CD4-positive, alpha-beta T cell treated with Interleukin-2 at 100 ng/mL for 4 hours (primary cell): Measurements from ENCODE around the gene MAN2B2.
"Not testable (repeated sequence)": the region's sequence is repeated elsewhere in the genome, so short reads cannot be mapped to it uniquely, and the experiment has no call there.

Experiments
- DNase-seq: peaks from one replicate; pipeline ENCODE4 v3.0.0-alpha.2; 2020; ENCODE audit warnings: low spot score

Gene MAN2B2

DNA sequence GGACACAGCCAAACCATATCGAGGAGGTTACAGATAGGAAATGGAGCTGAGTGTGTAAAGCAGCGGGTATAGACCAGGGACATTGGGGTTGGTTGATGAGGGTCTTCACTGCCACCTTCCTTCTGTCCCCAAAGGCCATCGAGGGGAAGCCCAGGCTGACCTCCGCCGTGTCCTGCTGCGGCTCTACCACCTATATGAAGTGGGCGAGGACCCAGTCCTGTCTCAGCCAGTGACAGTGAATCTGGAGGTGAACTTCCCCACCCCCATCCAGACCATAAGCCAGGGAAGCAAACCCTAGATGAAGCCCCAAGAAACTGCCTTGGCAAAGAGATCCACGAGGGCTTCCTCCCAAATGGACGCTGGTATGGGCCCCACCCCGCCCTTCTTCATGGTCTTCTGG, 42.3 kb downstream of the MAN2B2 start:
- DNase-seq: no peak

GRCh38 chr4:6618386-6619115, 43.6 kb downstream of the MAN2B2 start:
- no peak for DNase-seq

DNA sequence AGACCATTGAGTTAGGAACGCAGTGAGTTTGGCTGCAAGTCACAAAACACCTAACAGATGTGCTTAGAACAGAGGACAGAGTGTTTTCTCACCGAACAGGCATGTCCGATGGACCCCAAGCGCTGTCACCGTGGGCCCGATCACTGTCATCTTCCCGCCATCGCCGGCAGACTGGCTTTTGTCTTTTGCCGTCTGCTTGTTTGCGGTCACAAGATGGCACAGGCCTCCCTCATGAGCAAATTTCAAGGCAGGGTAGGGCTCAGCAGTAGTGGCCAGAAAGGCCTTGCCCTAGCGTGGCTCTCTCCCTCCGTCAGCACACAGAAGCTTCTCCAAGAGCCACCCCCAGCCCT, 44.1 kb downstream of the MAN2B2 start:
- DNase-seq: no peak

DNA sequence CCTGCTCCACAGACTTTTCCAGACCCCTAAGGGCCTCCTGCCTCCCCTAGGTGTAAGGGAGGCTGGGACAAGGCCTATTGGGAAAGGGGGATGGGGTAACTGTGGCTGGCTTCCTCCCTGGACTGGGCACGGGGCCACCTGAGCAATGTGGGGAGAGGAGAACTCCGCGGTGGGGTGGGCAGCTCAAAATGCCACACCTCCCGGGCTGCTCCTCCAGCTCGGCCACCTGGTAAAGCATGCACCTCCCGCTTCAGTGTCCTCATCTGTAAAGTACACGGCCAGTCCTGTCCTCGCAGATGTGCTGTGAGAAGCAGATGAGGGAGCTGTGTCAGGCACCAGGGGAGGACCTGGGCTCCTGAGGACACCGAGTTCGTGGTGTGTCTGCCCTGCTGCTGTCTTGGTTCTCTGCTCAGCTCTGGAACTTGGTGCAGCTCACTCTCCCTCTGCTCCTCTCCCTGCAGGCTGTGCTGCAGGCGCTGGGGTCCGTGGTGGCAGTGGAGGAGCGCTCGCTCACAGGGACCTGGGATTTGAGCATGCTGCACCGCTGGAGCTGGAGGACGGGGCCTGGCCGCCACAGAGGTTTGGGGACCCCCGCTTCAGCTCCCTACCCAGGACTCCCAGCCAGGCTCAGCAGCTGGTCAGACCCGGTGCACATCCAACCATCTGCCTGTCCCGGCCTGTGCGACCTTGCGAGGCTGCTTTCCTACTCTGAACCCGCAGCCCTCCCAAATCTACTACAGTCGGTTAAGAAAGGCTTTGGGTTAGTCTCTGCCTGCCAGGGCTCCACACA, 44.7 kb downstream of the MAN2B2 start:
- no peak for DNase-seq

DNA sequence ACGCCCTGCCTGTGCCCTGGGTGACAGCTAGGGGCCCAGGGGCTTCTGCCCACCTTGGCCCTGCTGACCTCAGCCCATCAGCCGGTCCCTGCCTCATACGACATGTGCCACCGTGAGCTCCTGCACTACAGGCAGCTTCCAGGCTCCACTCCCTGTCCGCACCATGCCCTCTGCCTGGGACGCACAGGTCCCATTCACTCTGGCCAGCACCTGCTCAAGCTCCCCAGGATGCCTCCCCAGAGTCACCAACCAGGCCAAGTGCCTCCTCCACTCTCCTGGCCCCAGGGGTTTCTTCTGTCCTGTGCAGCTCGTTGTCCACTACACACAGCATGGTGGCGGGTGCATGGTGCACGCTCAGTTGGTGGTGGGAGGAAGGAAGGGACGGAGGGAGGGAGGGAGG, 45.3 kb downstream of the MAN2B2 start:
- DNase-seq: no peak

DNA sequence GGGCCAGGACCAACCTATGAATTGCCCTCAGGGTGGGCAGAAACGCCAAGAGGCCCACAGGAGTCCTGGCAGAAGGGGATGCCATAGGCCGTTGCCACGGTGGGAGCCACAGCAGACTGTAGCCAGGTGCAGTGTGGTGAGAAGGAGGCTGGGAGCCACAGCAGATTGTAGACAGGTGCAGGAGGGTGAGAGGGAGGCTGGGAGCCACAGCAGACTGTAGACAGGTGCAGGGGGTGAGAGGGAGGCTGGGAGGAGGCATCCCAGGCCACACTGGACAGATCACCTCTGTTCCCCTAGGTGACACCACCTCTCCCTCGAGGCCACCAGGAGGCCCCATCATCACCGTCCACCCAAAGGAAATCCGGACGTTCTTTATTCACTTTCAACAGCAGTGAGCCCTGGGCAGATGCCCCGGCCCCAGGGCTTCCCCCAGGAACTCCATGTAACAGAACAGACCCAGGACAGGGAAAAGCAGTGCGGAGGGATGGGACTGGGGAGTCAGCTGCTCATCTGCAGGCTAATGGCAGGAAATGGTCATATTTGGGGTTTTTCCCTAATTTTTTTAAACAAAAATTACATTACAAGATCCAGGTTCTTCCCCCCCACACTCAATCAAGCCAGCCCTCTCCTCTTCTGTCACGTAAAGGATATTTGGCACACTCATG, 46.0 kb downstream of the MAN2B2 start:
- DNase-seq: no peak

- no peak for DNase-seq
Observed at GRCh38 chr4:6621556-6621927, 46.6 kb downstream of the MAN2B2 start.

GRCh38 chr4:6622744-6623143, 47.8 kb downstream of the MAN2B2 start:
- no peak for DNase-seq

DNA sequence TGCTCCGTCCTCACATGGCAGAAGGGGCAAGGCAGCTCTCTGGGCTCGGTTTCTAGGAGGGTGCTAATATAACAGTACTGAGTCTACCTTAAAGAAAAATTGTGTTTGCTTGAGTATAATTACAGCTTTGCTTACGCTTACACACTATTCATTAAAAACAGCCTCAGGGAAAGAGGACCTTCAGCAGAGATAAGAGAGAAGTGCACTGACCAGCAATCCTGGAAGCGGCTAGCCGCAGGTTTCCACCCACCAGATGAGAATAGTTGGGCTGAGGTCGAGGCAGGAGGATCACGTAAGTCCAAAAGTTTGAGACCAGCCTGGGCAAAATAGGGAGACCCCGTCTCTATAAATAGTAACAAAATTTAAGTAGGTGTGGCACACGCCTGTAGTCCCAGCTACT, 50.3 kb downstream of the MAN2B2 start:
- DNase-seq: no peak

GRCh38 chr4:6626066-6626465, 51.1 kb downstream of the MAN2B2 start:
- no peak for DNase-seq

- no peak for DNase-seq
Observed at GRCh38 chr4:6627832-6628231, 52.8 kb downstream of the MAN2B2 start.

- DNase-seq: not testable (repeated sequence)
Observed at GRCh38 chr4:6628484-6628883, 53.5 kb downstream of the MAN2B2 start.

GRCh38 chr4:6632125-6632524, 57.1 kb downstream of the MAN2B2 start:
- DNase-seq: no peak

GRCh38 chr4:6633091-6633906, 58.3 kb downstream of the MAN2B2 start:
- DNase-seq: no peak

DNA sequence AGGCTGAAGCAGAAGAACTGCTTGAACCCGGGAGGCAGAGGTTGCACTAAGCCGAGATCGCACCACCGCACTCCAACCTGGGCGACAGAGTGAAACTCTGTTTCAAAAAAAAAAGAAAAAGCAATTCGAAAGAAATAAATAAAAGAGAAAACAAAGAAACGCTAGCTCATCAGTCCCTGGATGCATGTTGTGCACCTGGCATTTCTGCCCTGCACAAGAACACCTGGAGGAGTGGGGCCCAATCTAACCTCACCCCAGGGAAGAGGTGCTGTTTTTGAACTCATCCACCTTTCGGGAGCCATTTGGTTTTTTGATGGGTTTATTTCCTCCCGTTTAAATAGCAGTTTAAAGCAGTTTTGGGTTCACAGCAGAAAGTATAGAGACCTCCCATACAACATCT, 59.8 kb downstream of the MAN2B2 start:
- DNase-seq: no peak

GRCh38 chr4:6639137-6639680, 64.2 kb downstream of the MAN2B2 start:
- no peak for DNase-seq

DNA sequence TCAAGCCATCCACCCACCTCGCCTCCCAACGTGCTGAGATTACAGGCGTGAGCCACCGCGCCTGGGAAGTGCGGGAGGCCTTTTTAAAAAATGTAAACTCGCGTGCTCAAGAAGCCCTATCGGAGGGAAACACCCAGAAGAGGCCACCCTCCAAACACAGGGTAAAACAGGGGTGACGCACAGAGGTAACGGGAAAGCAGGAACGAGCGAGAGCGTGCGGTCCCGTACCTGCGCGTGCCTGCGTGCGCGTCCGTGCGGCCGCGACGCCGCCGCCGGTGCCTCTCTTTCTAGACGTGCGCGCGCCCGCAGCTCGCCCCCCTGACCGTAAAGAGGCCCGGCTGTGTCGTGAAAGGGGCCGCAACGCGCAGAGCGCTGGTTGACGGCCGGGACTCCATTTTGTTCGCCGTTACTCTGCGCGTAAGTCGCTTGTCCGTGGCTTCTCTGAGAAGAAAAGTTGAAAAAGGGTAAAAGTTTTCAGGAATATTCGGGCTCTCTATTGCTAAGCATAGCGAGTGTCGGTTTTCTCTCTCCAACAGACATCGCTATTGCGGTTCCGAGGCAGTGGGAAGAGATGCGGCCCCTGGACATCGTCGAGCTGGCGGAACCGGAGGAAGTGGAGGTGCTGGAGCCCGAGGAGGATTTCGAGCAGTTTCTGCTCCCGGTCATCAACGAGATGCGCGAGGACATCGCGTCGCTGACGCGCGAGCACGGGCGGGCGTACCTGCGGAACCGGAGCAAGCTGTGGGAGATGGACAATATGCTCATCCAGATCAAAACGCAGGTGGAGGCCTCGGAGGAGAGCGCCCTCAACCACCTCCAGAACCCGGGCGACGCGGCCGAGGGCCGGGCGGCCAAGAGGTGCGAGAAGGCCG, 65.5 kb downstream of the MAN2B2 start, which contains the start of gene MRFAP1:
Gene MRFAP1, plus strand, starts transcription at position 394 of the 872 bp plus-strand sequence. Its CDS starts 178 bp downstream, at position 572.
- peak; percentile 95 for DNase-seq

GRCh38 chr4:6641164-6641970, 66.4 kb downstream of the MAN2B2 start:
- peak; percentile 52 for DNase-seq

- DNase-seq: no peak
Observed at GRCh38 chr4:6641971-6642320, 67.0 kb downstream of the MAN2B2 start.
